HCT116 (cell line): ENCODE results near the gene TPMT.

Experiments used
- CEBPB ChIP-seq: IDR thresholded peaks from 2 replicates; pipeline ENCODE4 v1.6.1; 2012; ENCODE audit warnings: low read depth
- CTCF ChIP-seq, 3 experiments: fragments of 200-600 bp in 1 of 3; sonication (generic) in 1 of 3; IDR thresholded peaks in 2 of 3; conservative IDR thresholded peaks in 1 of 3; 2 replicates each; pipeline ENCODE4 v1.5.1; 2012 to 2017; ENCODE audit warnings: low read depth in 2 of 3, low read length in 2 of 3, antibody characterized with exemption in 1 of 3, borderline replicate concordance in 1 of 3, control low read depth in 1 of 3, mild to moderate bottlenecking in 1 of 3, mixed read lengths in 1 of 3, mixed run types in 1 of 3, moderate library complexity in 1 of 3; ENCODE audit not compliant: insufficient read depth in 1 of 3
- EGR1 ChIP-seq: IDR thresholded peaks from 2 replicates; pipeline ENCODE4 v1.6.1; 2012; ENCODE audit warnings: low read depth
- EZH2 ChIP-seq: fragments of 200-600 bp; sonication (generic); IDR thresholded peaks from 2 replicates; pipeline ENCODE4 v1.6.1; 2017; ENCODE audit warnings: antibody characterized with exemption, mixed run types
- FOSL1 ChIP-seq: IDR thresholded peaks from 2 replicates; pipeline ENCODE4 v1.6.1; 2012; ENCODE audit warnings: low read depth
- MAX ChIP-seq: IDR thresholded peaks from 2 replicates; pipeline ENCODE4 v1.6.1; 2012
- POLR2A ChIP-seq: IDR thresholded peaks from 2 replicates; pipeline ENCODE4 v1.7.0; 2011; ENCODE audit warnings: borderline replicate concordance; ENCODE audit not compliant: insufficient read depth, insufficient read length; ENCODE audit errors: extremely low read depth
- POLR2AphosphoS5 ChIP-seq: IDR thresholded peaks from 2 replicates; pipeline ENCODE4 v1.6.1; 2011; ENCODE audit warnings: mild to moderate bottlenecking, low read depth, low read length, moderate library complexity
- RAD21 ChIP-seq: IDR thresholded peaks from 2 replicates; pipeline ENCODE4 v1.6.1; 2012; ENCODE audit warnings: low read depth, mild to moderate bottlenecking
- SIN3A ChIP-seq: IDR thresholded peaks from 2 replicates; pipeline ENCODE4 v1.6.1; 2012; ENCODE audit warnings: low read depth
- SRF ChIP-seq: IDR thresholded peaks from 2 replicates; pipeline ENCODE4 v1.6.1; 2012; ENCODE audit warnings: low read depth
- YY1 ChIP-seq: IDR thresholded peaks from 2 replicates; pipeline ENCODE4 v1.6.1; 2011; ENCODE audit warnings: low read length, low read depth, moderate library complexity, mild to moderate bottlenecking; ENCODE audit not compliant: insufficient replicate concordance; ENCODE audit errors: extremely low read depth
- ZBTB33 ChIP-seq: IDR thresholded peaks from 2 replicates; pipeline ENCODE4 v1.6.1; 2011; ENCODE audit warnings: mild to moderate bottlenecking, low read length, moderate library complexity; ENCODE audit not compliant: insufficient replicate concordance; ENCODE audit errors: extremely low read depth

GRCh38 chr6:18139935-18140621 lies 14.8 kb downstream of the TPMT start:
- TF ChIP-seq POLR2AphosphoS5 (no peak), CTCF (IDR thresholded peaks at IDR 0.05 in 2 of 3, conservative IDR thresholded peaks at IDR 0.05 in 1 of 3; ENCODE audit: borderline replicate concordance in 1 of 3, insufficient read depth in 1 of 3, low read depth in 2 of 3, low read length in 2 of 3) (no peak), MAX (no peak), FOSL1 (no peak), ZBTB33 (no peak), RAD21 (no peak), CEBPB (no peak), EGR1 (no peak), EZH2 (no peak), SIN3A (no peak), SRF (no peak), YY1 (no peak), POLR2A (no peak)
